NCI-H1930 (cell line): ENCODE data around the gene EIF2B2.

ENCODE experiments used
- DNase-seq, 2 experiments: peaks; one replicate each; lab custom pipeline; 2025; lab: John Stamatoyannopoulos, UW

The EIF2B2 gene

DNA sequence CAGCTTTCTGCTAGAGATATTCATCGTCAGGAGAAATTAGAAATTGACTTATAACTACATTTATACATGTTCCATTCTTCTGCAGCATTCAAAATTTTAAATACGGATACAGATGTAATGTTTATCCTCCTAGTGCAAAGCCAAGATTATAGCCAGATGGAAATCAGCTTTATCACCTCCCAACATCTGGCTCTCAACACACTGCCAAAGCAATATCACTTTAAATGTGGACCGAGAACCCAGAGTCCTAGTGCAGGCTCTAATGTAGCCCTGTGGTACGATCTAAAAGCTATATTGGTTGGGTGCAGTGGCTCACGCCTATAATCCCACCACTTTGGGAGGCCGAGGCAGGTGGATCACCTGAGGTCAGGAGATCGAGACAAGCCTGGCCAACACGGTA, 42.0 kb downstream of the EIF2B2 start:
- no peak for DNase-seq

- DNase-seq: no peak
Measured at GRCh38 chr14:75046275-75046674, 43.6 kb downstream of the EIF2B2 start.

- DNase-seq: no peak
Measured at GRCh38 chr14:75046899-75047298, 44.2 kb downstream of the EIF2B2 start.

DNA sequence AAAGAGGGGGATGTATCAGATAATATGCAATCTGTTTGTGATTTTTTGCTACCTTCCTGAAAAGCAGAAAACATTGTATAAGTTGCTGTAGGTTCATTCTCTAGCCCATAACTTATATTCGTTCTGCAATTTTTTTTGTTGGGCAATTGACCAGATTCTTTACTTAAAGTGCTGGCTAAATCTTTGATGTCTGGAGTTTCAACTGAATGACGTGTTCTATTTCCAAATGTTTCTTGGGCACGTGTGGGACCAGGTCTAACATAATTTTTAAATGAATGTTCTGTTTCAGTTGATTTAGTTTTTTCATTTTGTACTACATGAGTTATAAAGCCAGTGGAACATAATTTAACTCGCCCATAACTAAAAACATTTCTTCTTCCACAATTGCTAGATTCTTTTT, 44.8 kb downstream of the EIF2B2 start:
- no peak for DNase-seq

DNA sequence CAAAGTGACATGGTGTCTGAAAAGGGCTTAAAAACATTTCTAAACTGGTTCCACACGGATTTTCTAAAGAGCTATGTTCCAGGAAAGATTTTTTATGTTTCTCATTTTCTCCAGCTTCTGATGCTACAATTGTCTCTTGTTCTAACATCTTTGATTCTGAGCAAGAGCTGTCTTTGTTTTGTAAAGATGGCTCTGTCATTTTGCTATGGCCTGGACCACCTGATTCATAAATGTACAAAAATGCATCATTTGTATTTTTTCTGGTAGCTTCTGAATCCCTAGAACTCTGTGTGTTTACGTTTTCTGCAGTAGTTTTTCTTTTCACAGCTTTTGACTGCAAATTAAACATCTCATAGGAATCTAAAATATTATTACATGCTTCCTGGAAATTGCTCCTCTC, 45.4 kb downstream of the EIF2B2 start:
- no peak for DNase-seq

DNA sequence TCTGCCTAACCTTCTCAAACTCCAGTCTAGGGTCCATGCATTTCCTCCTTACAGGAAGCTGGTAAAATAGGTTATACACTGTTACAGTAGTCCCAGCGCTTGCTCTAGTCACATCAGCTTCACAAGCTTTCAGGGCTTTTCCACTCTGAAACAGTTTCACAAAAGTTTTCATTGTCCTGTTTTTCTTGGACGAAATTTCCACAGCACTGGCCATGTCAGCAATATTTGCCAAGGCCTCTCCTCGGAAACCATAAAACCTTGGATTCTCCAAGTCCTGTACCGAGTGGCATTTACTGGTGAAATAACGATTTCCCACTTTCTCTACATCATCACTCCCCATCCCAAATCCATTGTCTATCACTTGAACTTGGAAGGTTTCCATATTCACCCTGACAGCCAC, 46.4 kb downstream of the EIF2B2 start:
- DNase-seq: no peak

DNA sequence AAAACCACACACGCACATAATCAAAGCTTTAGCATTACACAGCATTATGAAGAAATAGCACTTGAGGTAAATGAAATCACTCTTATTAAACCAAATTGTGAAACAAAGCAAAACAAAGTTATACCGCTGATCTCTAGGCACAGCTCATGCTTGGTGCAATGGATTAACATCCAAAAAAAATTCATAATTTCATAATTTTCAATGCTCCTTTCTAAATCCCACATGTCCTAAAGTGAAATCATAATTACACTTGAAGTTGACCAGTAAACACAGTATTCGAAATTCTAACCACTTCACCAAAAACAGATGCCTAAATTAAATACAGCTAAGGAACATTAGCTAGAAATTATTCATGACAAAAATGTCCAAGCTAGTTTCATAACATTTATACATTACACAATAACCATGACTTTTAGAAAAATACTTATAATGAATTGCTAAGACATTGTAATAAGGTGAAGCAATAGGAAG, 47.0 kb downstream of the EIF2B2 start:
- DNase-seq: no peak

- peak; percentile 77 to 87 for DNase-seq
Measured at GRCh38 chr14:75050852-75051555, 48.3 kb downstream of the EIF2B2 start, which contains the start of gene MLH3. TSS of gene MLH3 (minus strand) at chr14:75051467. CDS start at chr14:75049655, 1,812 bp downstream.

GRCh38 chr14:75051556-75051899, 48.8 kb downstream of the EIF2B2 start:
- DNase-seq: no peak

DNA sequence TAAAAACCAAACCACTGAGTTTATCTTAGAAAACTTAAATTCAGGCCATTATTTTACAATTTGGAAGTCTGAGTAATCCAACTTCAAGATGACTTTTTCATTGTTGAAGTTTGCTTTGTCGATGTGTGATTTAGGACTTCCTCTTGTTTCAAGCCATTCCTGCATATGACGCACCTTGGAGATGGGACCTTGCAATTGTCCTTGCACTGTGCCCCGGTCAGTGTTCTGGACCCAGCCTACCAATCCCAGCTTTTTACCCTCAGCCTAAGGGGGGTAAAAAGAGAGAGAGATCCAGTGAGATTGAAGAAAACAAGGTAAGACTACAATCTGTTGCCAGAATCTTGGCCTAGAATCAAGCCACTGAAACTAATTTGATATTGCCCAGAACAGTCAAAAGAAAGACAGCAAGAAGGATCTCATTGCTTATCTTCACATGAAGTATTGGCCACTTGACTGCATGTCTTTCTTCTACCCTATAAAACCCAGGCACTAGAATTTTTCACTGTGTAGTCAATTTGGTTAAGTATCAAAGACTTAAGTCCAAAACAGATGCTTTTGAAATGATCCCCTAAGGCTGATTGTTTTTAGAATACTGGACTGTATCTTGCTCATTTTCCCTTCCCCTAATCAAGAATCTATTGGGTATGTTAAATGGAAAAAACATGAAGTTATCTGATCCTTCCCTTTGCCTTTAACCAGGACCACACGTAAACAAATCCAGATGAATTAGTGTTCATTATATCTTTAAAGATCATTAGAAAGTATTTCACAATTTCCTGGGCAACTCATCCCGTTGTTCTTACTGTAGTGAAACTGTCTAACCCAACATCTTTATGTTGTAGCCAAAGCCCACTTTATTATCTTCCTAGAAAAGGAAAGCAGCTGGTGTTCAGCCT, 50.9 kb downstream of the EIF2B2 start:
- no peak for DNase-seq

GRCh38 chr14:75054421-75054820, 51.7 kb downstream of the EIF2B2 start:
- no peak for DNase-seq

- no peak for DNase-seq
Measured at GRCh38 chr14:75059642-75060041, 56.9 kb downstream of the EIF2B2 start.

DNA sequence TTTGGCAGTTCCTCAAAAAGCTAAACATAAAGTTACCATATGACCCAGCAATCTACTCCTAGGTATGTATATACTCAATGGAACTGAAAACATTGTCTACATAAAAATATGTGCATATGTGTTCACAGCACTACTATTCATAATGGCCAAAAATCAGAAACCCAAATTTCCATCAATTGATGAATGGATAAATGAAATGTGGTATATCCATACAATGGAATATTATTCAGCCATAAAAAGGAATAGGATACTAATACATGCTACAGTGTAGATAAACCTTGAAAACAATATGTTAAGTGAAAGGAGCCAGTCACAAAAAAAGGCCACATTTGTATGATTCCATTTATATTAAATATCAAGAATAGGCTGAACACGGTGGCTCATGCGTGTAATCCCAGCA, 57.7 kb downstream of the EIF2B2 start:
- no peak for DNase-seq
